Measurements from ENCODE around the gene STIP1.

- TF ChIP-seq, protein P1, sequence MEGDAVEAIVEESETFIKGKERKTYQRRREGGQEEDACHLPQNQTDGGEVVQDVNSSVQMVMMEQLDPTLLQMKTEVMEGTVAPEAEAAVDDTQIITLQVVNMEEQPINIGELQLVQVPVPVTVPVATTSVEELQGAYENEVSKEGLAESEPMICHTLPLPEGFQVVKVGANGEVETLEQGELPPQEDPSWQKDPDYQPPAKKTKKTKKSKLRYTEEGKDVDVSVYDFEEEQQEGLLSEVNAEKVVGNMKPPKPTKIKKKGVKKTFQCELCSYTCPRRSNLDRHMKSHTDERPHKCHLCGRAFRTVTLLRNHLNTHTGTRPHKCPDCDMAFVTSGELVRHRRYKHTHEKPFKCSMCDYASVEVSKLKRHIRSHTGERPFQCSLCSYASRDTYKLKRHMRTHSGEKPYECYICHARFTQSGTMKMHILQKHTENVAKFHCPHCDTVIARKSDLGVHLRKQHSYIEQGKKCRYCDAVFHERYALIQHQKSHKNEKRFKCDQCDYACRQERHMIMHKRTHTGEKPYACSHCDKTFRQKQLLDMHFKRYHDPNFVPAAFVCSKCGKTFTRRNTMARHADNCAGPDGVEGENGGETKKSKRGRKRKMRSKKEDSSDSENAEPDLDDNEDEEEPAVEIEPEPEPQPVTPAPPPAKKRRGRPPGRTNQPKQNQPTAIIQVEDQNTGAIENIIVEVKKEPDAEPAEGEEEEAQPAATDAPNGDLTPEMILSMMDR (IDR thresholded peaks at IDR 0.05 in 8 of 11, conservative IDR thresholded peaks at IDR 0.05 in 3 of 11): no peak
- TF ChIP-seq POLR2AphosphoS5 (IDR thresholded peaks at IDR 0.05) (no peak), POLR2A (IDR thresholded peaks at IDR 0.05) (no peak)
These were observed 15.6 kb upstream of the STIP1 start for GRCh38 chr11:64170419-64170818.
